K562 (cell line): ENCODE results near the gene PRPSAP1. TPM values are rescaled to one million over a fixed set of nuclear protein-coding genes. Genes with fewer than 3 reads are reported as not detected.

Experiments used
- ARID1B ChIP-seq: fragments of 450-650 bp; IDR thresholded peaks from 2 replicates; pipeline ENCODE4 v1.6.1; 2016; ENCODE audit warnings: antibody characterized with exemption, mild to moderate bottlenecking, inconsistent platforms
- BCL6 ChIP-seq: fragments of 250-450 bp; sonication (Bioruptor Pico); IDR thresholded peaks from 2 replicates; pipeline ENCODE4 v1.4.0; 2020
- CEBPG ChIP-seq, 3 experiments: fragments of 200-800 bp in 1 of 3; sonication (Bioruptor generic) in 1 of 3; sonication (generic) in 1 of 3; formaldehyde crosslinking in 1 of 3; IDR thresholded peaks in 2 of 3; conservative IDR thresholded peaks in 1 of 3; 2 replicates each; pipeline versions ENCODE4 v1.6.1 to v1.8.0; 2016 to 2022; ENCODE audit warnings: missing compliant biosample characterization in 2 of 3, missing genetic modification characterization in 2 of 3, mild to moderate bottlenecking in 1 of 3, missing genetic modification reagents in 1 of 3
- ETV6 ChIP-seq, 3 experiments: fragments of 150-350 bp in 1 of 3; sonication (generic) in 1 of 3; formaldehyde crosslinking in 1 of 3; IDR thresholded peaks; 2 replicates each; pipeline versions ENCODE4 v1.6.1 to v1.8.0; 2014 to 2022; ENCODE audit warnings: borderline replicate concordance in 2 of 3, low read depth in 2 of 3, antibody characterized with exemption in 1 of 3, low read length in 1 of 3, mild to moderate bottlenecking in 1 of 3, missing genetic modification reagents in 1 of 3
- EWSR1 ChIP-seq: fragments of 450-650 bp; IDR thresholded peaks from 2 replicates; pipeline ENCODE4 v1.6.1; 2018; ENCODE audit warnings: borderline replicate concordance, mild to moderate bottlenecking, low read depth, moderate library complexity; ENCODE audit not compliant: partially characterized antibody
- FOXP4 ChIP-seq: sonication (generic); formaldehyde crosslinking; IDR thresholded peaks from 2 replicates; pipeline ENCODE4 v1.8.0; 2022; ENCODE audit warnings: mild to moderate bottlenecking, missing genetic modification reagents, borderline replicate concordance
- HNRNPL ChIP-seq: fragments of 200-400 bp; formaldehyde crosslinking; IDR thresholded peaks from 2 replicates; pipeline ENCODE4 v1.6.1; 2017; ENCODE audit warnings: low read depth, mild to moderate bottlenecking, low read length
- LEF1 ChIP-seq: fragments of 450-650 bp; IDR thresholded peaks from 2 replicates; pipeline ENCODE4 v1.6.1; 2016; ENCODE audit warnings: mild to moderate bottlenecking
- NFATC3 ChIP-seq: fragments of 450-650 bp; IDR thresholded peaks from 2 replicates; pipeline ENCODE4 v1.6.1; 2017; ENCODE audit warnings: mild to moderate bottlenecking
- NFXL1 ChIP-seq: fragments of 450-650 bp; formaldehyde crosslinking; IDR thresholded peaks from 2 replicates; pipeline ENCODE4 v1.4.0; 2021; ENCODE audit warnings: mild to moderate bottlenecking
- RERE ChIP-seq: sonication (generic); formaldehyde crosslinking; IDR thresholded peaks from 2 replicates; pipeline ENCODE4 v1.8.0; 2023; ENCODE audit warnings: missing genetic modification reagents, mild to moderate bottlenecking, borderline replicate concordance
- RNF219 ChIP-seq: fragments of 250-450 bp; sonication (Bioruptor Pico); IDR thresholded peaks from 2 replicates; pipeline ENCODE4 v1.5.0; 2022; ENCODE audit warnings: mild to moderate bottlenecking
- TCF15 ChIP-seq: fragments of 250-450 bp; sonication (Bioruptor Pico); IDR thresholded peaks from 2 replicates; pipeline ENCODE4 v1.8.0; 2022; ENCODE audit warnings: moderate library complexity, mild to moderate bottlenecking, inconsistent platforms
- TFAP4 ChIP-seq: sonication (generic); formaldehyde crosslinking; IDR thresholded peaks from 2 replicates; pipeline ENCODE4 v1.8.0; 2022; ENCODE audit warnings: missing genetic modification reagents, mild to moderate bottlenecking, moderate library complexity, borderline replicate concordance
- ZNF316 ChIP-seq: fragments of 450-650 bp; IDR thresholded peaks from 2 replicates; pipeline ENCODE4 v1.6.1; 2016
- polyA plus RNA-seq, 8 experiments: library from polyadenylated mRNA; depleted of rRNA in 4 of 8; stranded (reverse) in 5 of 8; unstranded in 3 of 8; fragments of >200 nt; fragmentation: Nextera tagmentation in 2 of 8; fragmentation: Illumina TruSeq in 1 of 8; extraction: Ambion mirVana in 2 of 8; extraction: Trizol in 1 of 8; gene quantifications; 2 replicates each; pipeline versions ENCODE4 v1.2.1 to v1.2.3, GENCODE V29; 2011 to 2014; ENCODE audit warnings: inconsistent platforms in 1 of 8, missing spikeins in 1 of 8
- total RNA-seq, 7 experiments: library from RNA; depleted of rRNA in 6 of 7; stranded (reverse); fragments of >200 nt in 6 of 7; fragmentation: Illumina TruSeq in 2 of 7; extraction: Trizol in 2 of 7; gene quantifications; 2 replicates each; pipeline versions ENCODE4 v1.2.1 to v1.2.3, GENCODE V29; 2011 to 2021; ENCODE audit warnings: low replicate concordance in 1 of 7

Gene PRPSAP1
- total and polyA plus RNA-seq, 9 of the 15 experiments (the other 6 are each of a cell fraction or from before 2014, with no cell fraction given): 21.9 to 77.1 (median 40.8) TPM

GRCh38 chr17:76345377-76345974 lies 8.2 kb downstream of the PRPSAP1 start (continued):
- TF ChIP-seq RERE (CRISPR knock-in tag): no peak
- TF ChIP-seq BCL6 (CRISPR knock-in tag): no peak
- TF ChIP-seq LEF1: peak; percentile 55; the same call in 1 of the 2 replicates
- peak; percentile 35; the same call in 1 of the 2 replicates for TF ChIP-seq TFAP4
- TF ChIP-seq TCF15 (CRISPR knock-in tag): no peak
- TF ChIP-seq RNF219 (CRISPR knock-in tag): no peak
- TF ChIP-seq ETV6 (IDR thresholded peaks at IDR 0.05; ENCODE audit: borderline replicate concordance in 1 of 2, low read depth in 2 of 2, low read length in 1 of 2): no peak
- TF ChIP-seq ETV6 (CRISPR knock-in tag; IDR thresholded peaks at IDR 0.05; ENCODE audit: borderline replicate concordance): no peak
- TF ChIP-seq EWSR1: no peak
- peak; percentile 96 for TF ChIP-seq CEBPG (CRISPR knock-in tag; IDR thresholded peaks at IDR 0.05)
- TF ChIP-seq CEBPG (tag; conservative IDR thresholded peaks at IDR 0.05 in 1 of 2, IDR thresholded peaks at IDR 0.05 in 1 of 2): peak; percentile 90 to 97
- TF ChIP-seq ARID1B: peak; percentile 76
- TF ChIP-seq NFATC3: peak; percentile 98
- TF ChIP-seq NFXL1 (CRISPR knock-in tag): peak; percentile 35; the same call in 1 of the 2 replicates
- no peak for TF ChIP-seq FOXP4 (CRISPR knock-in tag)
- peak; percentile 72; the same call in 1 of the 2 replicates for TF ChIP-seq ZNF316
- no peak for TF ChIP-seq HNRNPL
